ENCODE results near the gene SSC5D. TPM values are rescaled to one million over a fixed set of nuclear protein-coding genes. Genes with fewer than 3 reads are reported as not detected.
A peak's percentile ranks its signal among the peaks of the same experiment; 100 is the strongest.

The SSC5D gene
- total RNA-seq, 1 donor from 2014 or later, result 34.5 TPM

- Mint-ChIP-seq H3K9me3 (ENCODE audit: low read depth) (no peaks in the 10 kb centered on the region), H3K4me3 (ENCODE audit: unreplicated experiment) (peak within 1 kb of the TSS; percentile 89), H3K27ac (ENCODE audit: unreplicated experiment) (peak within 1 kb of the TSS; percentile 90), H3K27me3 (ENCODE audit: low read depth) (peaks cover 2% of the 10 kb centered on the region), H3K36me3 (ENCODE audit: low read depth) (no peaks in the 10 kb centered on the region), H3K4me1 (ENCODE audit: low read depth) (peaks cover 30% of the 10 kb centered on the region)
- no peak for TF ChIP-seq CTCF (IDR thresholded peaks at IDR 0.05)
- peak; percentile 100 for DNase-seq (ENCODE audit: low spot score)
Observed at GRCh38 chr19:55461259-55461973, 26.8 kb upstream of the SSC5D start, which contains the start of gene ISOC2. ISOC2 (minus strand) TSS chr19:55461642; CDS start chr19:55456486, 5,156 bp downstream.

- H3K4me1 Mint-ChIP-seq (ENCODE audit: low read depth), result peaks cover 30% of the 10 kb centered on the region
- no peaks in the 10 kb centered on the region for H3K9me3 Mint-ChIP-seq (ENCODE audit: low read depth)
- peak overlapping the region; percentile 89 for H3K4me3 Mint-ChIP-seq (ENCODE audit: unreplicated experiment)
- DNase-seq (ENCODE audit: low spot score), result no peak
- no peaks in the 10 kb centered on the region for H3K36me3 Mint-ChIP-seq (ENCODE audit: low read depth)
- H3K27ac Mint-ChIP-seq (ENCODE audit: unreplicated experiment), result peak overlapping the region; percentile 90
- H3K27me3 Mint-ChIP-seq (ENCODE audit: low read depth), result peaks cover 2% of the 10 kb centered on the region
- TF ChIP-seq CTCF (IDR thresholded peaks at IDR 0.05), result no peak
Observed at GRCh38 chr19:55461974-55462626, 26.1 kb upstream of the SSC5D start.

DNA sequence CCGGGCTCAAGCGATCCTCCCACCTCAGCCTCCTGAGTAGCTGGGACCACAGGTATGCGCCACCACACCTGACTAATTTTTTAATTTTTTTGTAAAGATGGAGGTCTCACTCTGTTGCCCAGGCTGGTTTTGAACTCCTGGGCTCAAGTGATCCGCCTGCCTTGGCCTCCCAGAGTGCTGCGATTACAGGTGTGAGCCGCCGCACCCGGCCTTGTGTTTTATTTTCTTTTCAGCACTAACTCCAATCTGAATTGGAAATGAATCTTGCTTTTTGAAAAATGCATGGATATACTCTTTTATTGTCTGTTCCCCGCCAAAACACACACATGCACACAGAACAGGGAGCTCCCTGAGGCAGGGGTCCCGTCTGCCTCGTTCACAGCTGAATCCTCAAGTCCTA lies 25.5 kb upstream of the SSC5D start:
- Mint-ChIP-seq H3K4me3 (ENCODE audit: unreplicated experiment) (peak overlapping the region; percentile 89), H3K9me3 (ENCODE audit: low read depth) (no peaks in the 10 kb centered on the region), H3K27me3 (ENCODE audit: low read depth) (peaks cover 2% of the 10 kb centered on the region), H3K27ac (ENCODE audit: unreplicated experiment) (no peak overlapping the region), H3K36me3 (ENCODE audit: low read depth) (no peaks in the 10 kb centered on the region), H3K4me1 (ENCODE audit: low read depth) (peaks cover 34% of the 10 kb centered on the region)
- DNase-seq (ENCODE audit: low spot score), result no peak
- TF ChIP-seq CTCF (IDR thresholded peaks at IDR 0.05), result no peak

- Mint-ChIP-seq H3K9me3 (ENCODE audit: low read depth) (no peaks in the 10 kb centered on the region), H3K4me1 (ENCODE audit: low read depth) (peaks cover 37% of the 10 kb centered on the region), H3K27me3 (ENCODE audit: low read depth) (peaks cover 2% of the 10 kb centered on the region), H3K4me3 (ENCODE audit: unreplicated experiment) (no peak overlapping the region), H3K36me3 (ENCODE audit: low read depth) (no peaks in the 10 kb centered on the region), H3K27ac (ENCODE audit: unreplicated experiment) (no peak overlapping the region)
- peak; percentile 80 for DNase-seq (ENCODE audit: low spot score)
- TF ChIP-seq CTCF (IDR thresholded peaks at IDR 0.05), result no peak
Observed at GRCh38 chr19:55463583-55464031, 24.6 kb upstream of the SSC5D start.

GRCh38 chr19:55464039-55464661 lies 24.1 kb upstream of the SSC5D start:
- Mint-ChIP-seq H3K36me3 (ENCODE audit: low read depth) (no peaks in the 10 kb centered on the region), H3K9me3 (ENCODE audit: low read depth) (no peaks in the 10 kb centered on the region)

More at GRCh38 chr19:55464039-55464661, 24.1 kb upstream of the SSC5D start:
- Mint-ChIP-seq H3K27me3 (ENCODE audit: low read depth) (peaks cover 2% of the 10 kb centered on the region), H3K27ac (ENCODE audit: unreplicated experiment) (no peak overlapping the region), H3K4me1 (ENCODE audit: low read depth) (peaks cover 37% of the 10 kb centered on the region), H3K4me3 (ENCODE audit: unreplicated experiment) (no peak overlapping the region)
- TF ChIP-seq CTCF (IDR thresholded peaks at IDR 0.05), result no peak
- peak; percentile 66 for DNase-seq (ENCODE audit: low spot score)

All from chondrocyte (in vitro differentiated cells).